Duodenal mucosa (tissue), 2 donors: ENCODE results near the gene GNAI2.
"Not testable (repeated sequence)": the region's sequence is repeated elsewhere in the genome, so short reads cannot be mapped to it uniquely, and the experiment has no call there.

Source experiments
- H3K27ac ChIP-seq: one replicate; pipeline ENCODE4 v1.7.0; 2013; ENCODE audit warnings: low read depth, low read length
- H3K27me3 ChIP-seq, 2 donors: one replicate each; pipeline ENCODE4 v1.7.0; 2013; ENCODE audit warnings: low read length in 2 of 2, control low read depth in 1 of 2; ENCODE audit not compliant: insufficient read depth in 2 of 2, control insufficient read depth in 1 of 2
- H3K36me3 ChIP-seq, 2 donors: one replicate each; pipeline ENCODE4 v1.7.0; 2013; ENCODE audit warnings: low read length in 2 of 2, control low read depth in 1 of 2; ENCODE audit not compliant: insufficient read depth in 2 of 2, control insufficient read depth in 1 of 2
- H3K4me1 ChIP-seq, 2 donors: one replicate each; pipeline ENCODE4 v1.7.0; 2013; ENCODE audit warnings: low read length in 2 of 2, control low read depth in 1 of 2; ENCODE audit not compliant: insufficient read depth in 2 of 2, control insufficient read depth in 1 of 2
- H3K4me3 ChIP-seq, 2 donors: one replicate each; pipeline ENCODE4 v1.7.0; 2013; ENCODE audit warnings: low read length in 2 of 2, low read depth in 1 of 2
- H3K9ac ChIP-seq, 2 donors: one replicate each; pipeline ENCODE4 v1.7.0; 2013; ENCODE audit warnings: low read length in 2 of 2, low read depth in 1 of 2
- H3K9me3 ChIP-seq, 2 donors: one replicate each; pipeline ENCODE4 v1.7.0; 2013; ENCODE audit warnings: low read length in 2 of 2, control low read depth in 1 of 2; ENCODE audit not compliant: control insufficient read depth in 1 of 2

Gene GNAI2

GRCh38 chr3:50268276-50268675 lies 32.3 kb downstream of the GNAI2 start:
- Histone ChIP-seq H3K9me3 (no peaks in the 10 kb centered on the region), H3K36me3 (no peaks in the 10 kb centered on the region), H3K4me1 (peaks cover 68 to 77% of the 10 kb centered on the region in 2 donors), H3K27me3 (no peaks in the 10 kb centered on the region), H3K4me3 (peak overlapping the region; percentile 10 to 74), H3K27ac (peak overlapping the region; percentile 69), H3K9ac (peak overlapping the region; percentile 66 to 91)

GRCh38 chr3:50268703-50269451 lies 32.9 kb downstream of the GNAI2 start, which contains the start of gene SEMA3B:
Gene SEMA3B, plus strand, starts transcription at chr3:50269147. Its CDS starts 94 bp downstream, at chr3:50269241.
- Histone ChIP-seq H3K36me3 (no peaks in the 10 kb centered on the region), H3K9me3 (no peaks in the 10 kb centered on the region), H3K4me3 (peak within 1 kb of the TSS; percentile 69 to 74), H3K9ac (peak within 1 kb of the TSS; percentile 91 to 96), H3K4me1 (peaks cover 72 to 83% of the 10 kb centered on the region in 2 donors), H3K27me3 (no peaks in the 10 kb centered on the region), H3K27ac (peak within 1 kb of the TSS; percentile 69)

GRCh38 chr3:50269460-50269859 lies 33.5 kb downstream of the GNAI2 start:
- Histone ChIP-seq H3K36me3 (no peaks in the 10 kb centered on the region), H3K9me3 (no peaks in the 10 kb centered on the region), H3K9ac (peak overlapping the region; percentile 91 to 96), H3K27me3 (peaks cover 0 to 2% of the 10 kb centered on the region in 2 donors), H3K27ac (peak overlapping the region; percentile 69), H3K4me3 (peak overlapping the region; percentile 69 to 74), H3K4me1 (peaks cover 71 to 84% of the 10 kb centered on the region in 2 donors)

- H3K9ac ChIP-seq = peak overlapping the region; percentile 91 to 96
Measured at GRCh38 chr3:50269977-50270413, 34.0 kb downstream of the GNAI2 start.

GRCh38 chr3:50270422-50271224 lies 34.6 kb downstream of the GNAI2 start:
- peak overlapping the region; percentile 69 for H3K27ac ChIP-seq

More at GRCh38 chr3:50269977-50270413, 34.0 kb downstream of the GNAI2 start:
- H3K27ac ChIP-seq = peak overlapping the region; percentile 69
- H3K9me3 ChIP-seq = no peaks in the 10 kb centered on the region
- H3K4me3 ChIP-seq = peak overlapping the region; percentile 69 to 74
- peaks cover 2 to 4% of the 10 kb centered on the region in 2 donors for H3K27me3 ChIP-seq
- H3K36me3 ChIP-seq = peaks cover 0 to 1% of the 10 kb centered on the region in 2 donors
- H3K4me1 ChIP-seq = peaks cover 67 to 84% of the 10 kb centered on the region in 2 donors

GRCh38 chr3:50271314-50271936 lies 35.4 kb downstream of the GNAI2 start:
- Histone ChIP-seq H3K4me3 (peak overlapping the region in 1 of 2 donors; percentile 74), H3K4me1 (peaks cover 53 to 72% of the 10 kb centered on the region in 2 donors), H3K9me3 (no peaks in the 10 kb centered on the region), H3K9ac (peak overlapping the region in 1 of 2 donors; percentile 91), H3K27ac (peak overlapping the region; percentile 37), H3K27me3 (peaks cover 4 to 6% of the 10 kb centered on the region in 2 donors), H3K36me3 (peaks cover 0 to 4% of the 10 kb centered on the region in 2 donors)

More at GRCh38 chr3:50270422-50271224, 34.6 kb downstream of the GNAI2 start:
- peaks cover 60 to 78% of the 10 kb centered on the region in 2 donors for H3K4me1 ChIP-seq
- H3K4me3 ChIP-seq = peak overlapping the region; percentile 69 to 74
- H3K9me3 ChIP-seq = no peaks in the 10 kb centered on the region
- peaks cover 0 to 4% of the 10 kb centered on the region in 2 donors for H3K36me3 ChIP-seq
- peaks cover 4 to 6% of the 10 kb centered on the region in 2 donors for H3K27me3 ChIP-seq
- peak overlapping the region; percentile 91 to 96 for H3K9ac ChIP-seq

- H3K4me3 ChIP-seq, H3K27me3 ChIP-seq, H3K36me3 ChIP-seq, H3K9ac ChIP-seq, H3K27ac ChIP-seq, H3K9me3 ChIP-seq: not testable (repeated sequence)
- peaks cover 42 to 61% of the 10 kb centered on the region in 2 donors for H3K4me1 ChIP-seq
Measured at GRCh38 chr3:50272538-50272910, 36.5 kb downstream of the GNAI2 start.

- Histone ChIP-seq H3K36me3 (peaks cover 0 to 6% of the 10 kb centered on the region in 2 donors), H3K4me3 (peak overlapping the region; percentile 44 to 58), H3K27me3 (peaks cover 4 to 6% of the 10 kb centered on the region in 2 donors), H3K27ac (no peak overlapping the region), H3K9me3 (no peaks in the 10 kb centered on the region), H3K9ac (peak overlapping the region; percentile 45 to 52), H3K4me1 (peaks cover 36 to 55% of the 10 kb centered on the region in 2 donors)
Measured at GRCh38 chr3:50272911-50273688, 37.1 kb downstream of the GNAI2 start.

GRCh38 chr3:50273689-50274065 lies 37.7 kb downstream of the GNAI2 start:
- peak overlapping the region in 1 of 2 donors; percentile 43 for H3K9ac ChIP-seq
- peaks cover 31 to 50% of the 10 kb centered on the region in 2 donors for H3K4me1 ChIP-seq
- peaks cover 0 to 8% of the 10 kb centered on the region in 2 donors for H3K36me3 ChIP-seq
- peak overlapping the region in 1 of 2 donors; percentile 44 for H3K4me3 ChIP-seq
- H3K27ac ChIP-seq = no peak overlapping the region
- no peaks in the 10 kb centered on the region for H3K9me3 ChIP-seq
- peaks cover 4 to 6% of the 10 kb centered on the region in 2 donors for H3K27me3 ChIP-seq
